ENCODE data around the gene LY6G5C.

The LY6G5C gene

DNA sequence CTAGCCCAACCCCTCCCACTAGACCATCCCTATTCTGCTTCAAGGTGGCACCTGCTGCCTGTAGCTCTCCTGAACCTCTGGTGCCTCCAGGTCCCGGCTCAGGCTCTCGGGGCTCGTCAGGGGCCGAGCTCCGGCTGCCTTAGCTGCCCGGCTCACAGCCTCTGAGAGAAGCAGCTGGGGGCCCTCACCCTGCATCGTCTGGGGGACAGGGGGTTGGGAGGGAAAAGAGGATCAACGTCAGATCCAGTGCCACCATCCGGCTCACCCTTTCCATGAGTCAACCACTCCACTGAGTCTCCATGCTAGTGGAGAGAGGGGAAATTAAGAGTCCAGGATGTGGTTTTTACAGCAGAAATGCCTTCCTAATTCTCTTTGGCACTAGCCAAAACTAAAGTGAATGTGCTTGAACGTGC, 41.4 kb downstream of the LY6G5C start:
- DNase-seq: no peak

DNA sequence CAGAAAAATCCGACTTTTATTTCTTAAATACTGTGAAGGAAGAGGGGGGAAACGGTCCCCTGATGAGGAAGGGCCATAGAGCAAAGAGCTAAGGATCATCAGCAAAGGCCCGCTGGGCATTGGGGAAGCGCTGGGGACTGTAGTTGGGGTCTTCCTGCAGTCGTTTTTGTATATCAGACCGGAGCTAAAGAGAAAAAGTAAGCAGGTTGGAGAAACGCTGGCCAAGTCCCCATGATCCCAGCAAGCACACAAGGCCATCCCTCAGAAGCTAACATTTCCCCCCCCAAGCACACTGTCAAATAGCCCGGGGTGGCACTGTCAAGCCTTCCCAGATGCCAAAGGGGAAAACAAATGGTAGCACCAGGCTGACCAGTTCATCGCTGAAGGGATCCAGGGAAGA, 41.8 kb downstream of the LY6G5C start:
- DNase-seq: no peak

DNA sequence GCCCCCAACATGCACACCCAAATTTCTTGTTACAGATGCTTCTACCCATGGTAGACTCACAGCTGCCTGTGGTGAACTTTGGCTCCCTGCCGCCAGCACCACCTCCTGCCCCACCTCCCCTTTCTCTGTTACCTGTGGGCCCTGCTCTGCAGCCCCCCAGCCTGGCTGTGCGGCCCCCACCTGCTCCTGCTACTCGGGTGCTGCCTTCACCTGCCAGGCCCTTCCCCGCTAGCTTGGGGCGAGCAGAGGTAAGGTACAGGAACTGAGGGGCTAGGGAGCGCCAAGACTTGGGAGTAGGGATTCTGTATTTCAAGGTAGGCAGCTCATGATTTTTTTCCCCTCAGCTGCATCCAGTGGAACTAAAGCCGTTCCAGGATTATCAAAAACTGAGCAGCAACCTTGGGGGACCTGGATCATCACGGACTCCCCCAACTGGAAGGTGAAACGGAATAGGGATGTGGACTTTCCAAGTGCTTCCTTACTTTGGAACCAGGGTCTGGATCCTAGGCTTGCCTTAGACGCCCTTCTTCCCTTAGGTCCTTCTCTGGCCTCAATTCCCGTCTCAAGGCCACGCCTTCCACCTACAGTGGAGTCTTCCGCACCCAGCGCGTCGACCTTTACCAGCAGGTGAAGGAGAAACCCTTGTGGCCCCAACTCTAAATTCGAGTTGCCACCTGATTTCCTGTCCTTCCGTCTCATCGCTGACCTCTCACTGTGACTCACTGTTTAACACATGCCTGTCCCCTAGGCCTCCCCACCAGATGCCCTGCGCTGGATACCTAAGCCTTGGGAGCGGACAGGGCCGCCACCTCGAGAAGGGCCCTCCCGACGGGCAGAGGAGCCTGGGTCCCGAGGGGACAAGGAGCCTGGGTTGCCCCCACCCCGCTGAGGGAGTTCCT, 43.9 kb downstream of the LY6G5C start:
- DNase-seq: no peak

DNA sequence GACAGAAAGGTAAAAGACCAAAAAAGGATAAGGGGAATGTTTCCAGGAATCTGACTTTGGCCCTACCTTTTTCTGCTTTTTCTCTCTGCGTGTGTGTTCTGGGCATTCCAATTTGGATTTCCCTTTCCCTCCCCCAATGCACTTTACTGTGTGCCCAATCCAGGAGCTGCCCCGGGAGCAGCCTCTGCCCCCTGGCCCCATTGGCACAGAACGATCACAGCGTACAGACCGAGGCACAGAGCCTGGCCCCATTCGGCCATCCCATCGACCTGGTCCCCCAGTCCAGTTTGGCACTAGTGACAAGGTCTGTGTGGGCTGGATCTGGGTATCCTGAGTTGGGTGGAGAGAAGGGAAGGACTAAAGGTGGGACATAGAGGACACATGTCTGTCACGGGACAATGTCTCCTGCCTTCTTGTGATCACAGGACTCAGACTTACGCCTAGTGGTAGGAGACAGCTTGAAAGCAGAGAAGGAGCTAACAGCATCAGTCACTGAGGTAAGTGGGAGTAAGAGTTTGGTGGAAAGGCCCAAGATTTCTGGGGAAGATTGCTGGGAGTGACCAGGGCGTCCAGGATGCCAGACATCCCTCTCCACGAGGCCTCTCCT, 45.8 kb downstream of the LY6G5C start:
- DNase-seq: no peak

DNA sequence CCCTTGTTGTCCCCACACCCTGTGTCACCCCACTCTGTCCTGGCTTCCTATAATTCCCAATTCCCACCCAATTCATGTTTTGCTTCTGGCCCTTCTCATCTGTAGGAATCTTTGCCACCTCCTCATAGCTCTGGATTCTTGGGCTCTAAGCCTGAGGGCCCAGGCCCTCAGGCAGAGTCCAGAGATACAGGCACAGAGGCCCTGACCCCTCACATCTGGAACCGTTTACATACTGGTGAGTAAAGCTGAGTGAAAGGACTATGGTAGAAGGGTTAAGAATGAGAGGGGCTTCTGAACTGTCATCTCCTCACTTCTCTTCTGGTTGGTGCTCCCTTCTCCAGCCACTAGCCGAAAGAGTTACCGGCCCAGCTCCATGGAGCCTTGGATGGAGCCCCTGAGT, 46.7 kb downstream of the LY6G5C start:
- no peak for DNase-seq

DNA sequence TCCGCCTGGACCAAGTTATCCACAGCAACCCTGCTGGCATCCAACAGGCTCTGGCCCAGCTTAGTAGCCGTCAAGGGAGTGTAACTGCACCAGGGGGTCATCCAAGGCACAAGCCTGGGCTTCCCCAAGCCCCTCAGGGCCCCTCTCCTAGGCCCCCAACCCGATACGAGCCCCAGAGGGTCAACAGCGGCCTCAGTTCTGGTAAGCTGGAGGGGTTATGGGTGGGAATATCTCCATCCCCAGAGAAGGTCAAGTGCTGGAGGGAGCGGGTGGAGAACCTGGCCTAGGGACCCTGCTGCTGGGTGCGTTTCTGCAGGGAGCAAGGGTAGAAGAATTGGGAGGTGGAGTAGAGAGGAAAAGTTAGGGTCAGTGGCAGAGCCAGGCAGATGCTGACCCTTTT, 47.4 kb downstream of the LY6G5C start:
- DNase-seq: no peak

DNA sequence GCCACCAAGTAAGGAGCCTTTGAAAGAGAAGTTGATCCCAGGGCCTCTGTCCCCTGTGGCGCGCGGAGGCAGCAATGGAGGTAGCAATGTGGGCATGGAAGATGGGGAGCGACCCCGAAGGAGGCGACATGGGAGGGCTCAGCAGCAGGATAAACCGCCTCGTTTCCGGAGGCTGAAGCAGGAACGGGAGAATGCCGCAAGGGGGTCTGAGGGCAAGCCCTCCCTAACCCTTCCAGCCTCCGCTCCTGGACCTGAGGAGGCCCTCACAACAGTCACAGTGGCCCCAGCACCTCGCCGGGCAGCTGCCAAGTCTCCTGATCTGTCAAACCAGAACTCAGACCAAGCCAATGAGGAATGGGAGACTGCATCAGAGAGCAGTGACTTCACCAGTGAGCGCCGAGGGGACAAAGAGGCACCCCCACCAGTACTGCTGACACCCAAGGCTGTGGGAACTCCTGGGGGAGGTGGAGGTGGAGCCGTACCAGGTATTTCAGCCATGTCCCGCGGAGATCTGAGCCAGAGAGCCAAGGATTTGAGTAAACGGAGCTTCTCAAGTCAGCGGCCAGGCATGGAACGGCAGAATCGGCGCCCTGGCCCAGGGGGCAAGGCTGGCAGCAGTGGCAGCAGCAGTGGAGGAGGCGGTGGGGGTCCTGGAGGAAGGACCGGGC, 48.5 kb downstream of the LY6G5C start:
- DNase-seq: no peak

DNA sequence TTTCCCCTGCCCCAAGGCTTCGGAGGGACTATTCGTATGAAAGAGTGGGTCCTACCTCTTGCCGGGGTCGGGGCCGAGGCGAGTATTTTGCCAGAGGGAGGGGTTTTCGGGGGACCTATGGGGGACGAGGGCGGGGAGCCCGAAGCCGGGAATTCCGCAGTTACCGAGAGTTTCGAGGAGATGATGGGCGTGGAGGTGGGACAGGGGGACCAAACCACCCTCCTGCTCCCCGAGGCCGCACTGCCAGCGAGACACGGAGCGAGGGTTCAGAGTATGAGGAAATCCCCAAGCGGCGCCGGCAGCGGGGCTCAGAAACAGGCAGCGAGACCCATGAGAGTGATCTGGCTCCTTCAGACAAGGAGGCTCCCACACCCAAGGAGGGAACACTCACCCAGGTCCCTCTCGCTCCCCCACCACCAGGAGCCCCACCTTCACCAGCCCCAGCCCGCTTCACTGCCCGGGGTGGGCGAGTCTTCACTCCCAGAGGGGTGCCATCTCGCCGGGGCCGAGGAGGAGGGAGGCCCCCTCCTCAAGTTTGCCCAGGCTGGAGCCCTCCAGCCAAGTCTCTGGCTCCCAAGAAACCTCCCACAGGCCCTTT, 49.1 kb downstream of the LY6G5C start:
- DNase-seq: no peak

DNA sequence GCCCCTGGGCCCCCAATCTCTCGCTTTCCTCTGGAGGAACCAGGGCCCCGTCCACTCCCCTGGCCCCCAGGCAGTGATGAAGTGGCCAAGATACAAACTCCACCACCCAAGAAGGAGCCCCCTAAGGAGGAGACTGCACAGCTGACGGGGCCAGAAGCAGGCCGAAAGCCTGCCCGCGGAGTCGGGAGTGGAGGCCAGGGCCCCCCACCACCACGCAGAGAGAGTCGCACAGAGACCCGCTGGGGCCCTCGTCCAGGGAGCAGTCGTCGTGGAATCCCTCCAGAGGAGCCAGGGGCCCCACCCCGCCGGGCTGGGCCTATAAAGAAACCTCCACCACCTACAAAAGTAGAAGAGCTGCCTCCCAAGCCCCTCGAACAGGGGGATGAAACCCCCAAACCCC, 49.7 kb downstream of the LY6G5C start:
- DNase-seq: no peak

DNA sequence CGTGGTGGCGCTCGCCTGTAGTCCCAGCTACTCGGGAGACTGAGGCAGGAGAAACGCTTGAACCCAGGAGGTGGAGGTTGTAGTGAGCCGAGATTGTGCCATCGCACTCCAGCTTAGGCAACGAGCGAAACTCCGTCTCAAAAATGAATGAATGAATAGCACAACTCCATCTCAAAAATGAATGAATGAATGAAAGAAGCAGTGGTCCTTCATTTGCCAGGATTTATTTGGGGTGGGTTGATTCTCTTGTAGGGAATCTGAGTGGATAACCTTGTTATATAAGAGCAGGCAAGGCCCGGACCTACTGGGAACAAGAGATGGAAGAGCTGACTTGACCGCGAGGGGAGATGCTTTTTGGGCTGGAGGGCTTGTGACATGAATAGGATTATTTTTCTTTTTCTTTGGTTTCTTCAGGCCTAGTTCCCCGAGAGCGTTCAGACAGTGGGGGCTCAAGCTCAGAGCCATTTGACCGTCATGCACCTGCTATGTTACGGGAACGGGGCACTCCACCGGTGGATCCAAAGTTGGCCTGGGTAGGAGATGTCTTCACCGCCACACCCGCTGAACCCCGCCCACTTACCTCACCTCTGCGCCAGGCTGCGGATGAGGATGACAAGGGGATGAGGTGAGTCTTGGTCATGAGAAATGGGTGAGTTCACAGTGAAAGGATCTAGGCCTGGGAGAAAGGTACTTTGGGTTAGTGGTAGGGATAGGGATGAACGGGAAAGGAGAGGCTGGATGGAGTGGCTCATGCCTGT, 50.5 kb downstream of the LY6G5C start:
- DNase-seq: no peak

DNA sequence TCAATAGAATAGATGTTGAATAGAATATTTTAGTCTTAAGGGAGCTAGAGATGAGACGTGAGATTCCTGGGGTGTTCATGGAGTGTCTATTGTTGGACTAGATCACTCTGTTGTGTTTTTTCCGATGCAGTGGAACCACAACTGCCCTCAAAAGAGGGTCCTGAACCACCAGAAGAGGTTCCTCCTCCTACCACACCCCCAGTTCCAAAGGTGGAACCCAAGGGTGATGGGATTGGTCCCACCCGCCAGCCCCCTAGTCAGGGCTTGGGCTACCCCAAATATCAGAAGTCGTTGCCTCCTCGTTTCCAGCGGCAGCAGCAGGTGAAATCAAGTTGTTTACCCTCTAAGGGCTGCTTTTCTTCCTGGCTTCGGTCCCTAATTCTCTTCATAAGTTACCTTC, 51.9 kb downstream of the LY6G5C start:
- DNase-seq: no peak

DNA sequence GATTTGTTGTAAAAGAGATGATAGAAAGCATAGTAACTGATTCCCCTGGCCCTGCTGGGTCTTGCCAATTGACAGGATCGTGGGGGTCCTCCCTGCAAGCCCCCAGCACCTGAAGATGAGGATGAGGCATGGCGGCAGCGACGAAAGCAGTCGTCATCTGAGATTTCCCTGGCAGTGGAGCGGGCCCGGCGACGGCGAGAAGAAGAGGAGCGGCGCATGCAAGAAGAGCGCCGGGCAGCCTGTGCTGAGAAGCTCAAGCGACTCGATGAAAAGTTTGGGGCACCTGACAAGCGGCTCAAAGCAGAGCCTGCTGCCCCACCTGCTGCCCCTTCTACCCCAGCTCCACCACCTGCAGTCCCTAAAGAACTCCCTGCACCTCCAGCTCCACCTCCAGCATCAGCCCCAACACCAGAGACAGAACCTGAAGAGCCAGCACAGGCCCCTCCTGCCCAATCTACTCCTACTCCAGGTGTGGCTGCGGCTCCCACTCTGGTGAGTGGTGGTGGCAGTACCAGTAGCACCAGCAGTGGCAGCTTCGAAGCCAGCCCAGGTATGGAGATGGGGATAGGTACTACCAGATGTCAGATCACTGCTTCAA, 53.1 kb downstream of the LY6G5C start:
- DNase-seq: no peak

DNA sequence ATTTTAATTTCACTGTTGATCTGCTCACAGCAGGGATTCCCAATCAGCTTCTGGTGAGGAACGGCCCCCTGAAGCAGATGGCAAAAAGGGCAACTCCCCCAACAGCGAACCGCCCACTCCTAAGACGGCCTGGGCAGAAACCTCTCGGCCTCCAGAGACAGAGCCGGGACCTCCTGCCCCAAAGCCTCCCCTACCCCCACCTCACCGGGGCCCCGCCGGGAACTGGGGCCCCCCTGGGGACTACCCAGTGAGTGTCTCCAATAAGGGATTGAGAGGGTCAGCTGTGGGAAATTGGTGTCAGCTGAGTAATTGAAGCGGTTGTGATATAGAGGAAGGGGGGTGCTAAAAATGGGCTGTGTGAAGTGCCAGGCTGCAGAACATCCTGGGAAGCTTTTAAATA, 53.9 kb downstream of the LY6G5C start:
- DNase-seq: no peak
